ENCODE results near the gene TMEM184B.
A peak's percentile ranks its signal among the peaks of the same experiment; 100 is the strongest.

TMEM184B gene

GRCh38 chr22:38230108-38230825, 42.5 kb downstream of the TMEM184B start:
- DNase-seq (ENCODE audit: insufficient read length, low spot score), result no peak
- no peak for FAIRE-seq

- DNase-seq (ENCODE audit: insufficient read length, low spot score), result peak; percentile 22
- no peak for FAIRE-seq
These were observed 43.7 kb downstream of the TMEM184B start for GRCh38 chr22:38228873-38229740.

- FAIRE-seq (no peak), DNase-seq (ENCODE audit: insufficient read length, low spot score) (no peak)
These were observed 44.4 kb downstream of the TMEM184B start for GRCh38 chr22:38228326-38228872.

- no peak for DNase-seq (ENCODE audit: insufficient read length, low spot score)
- FAIRE-seq, result no peak
These were observed 45.8 kb downstream of the TMEM184B start for GRCh38 chr22:38226853-38227649.

- no peak for FAIRE-seq
- no peak for DNase-seq (ENCODE audit: insufficient read length, low spot score)
These were observed 49.4 kb downstream of the TMEM184B start for GRCh38 chr22:38223289-38223960.

- FAIRE-seq, result no peak
- no peak for DNase-seq (ENCODE audit: insufficient read length, low spot score)
These were observed 50.1 kb downstream of the TMEM184B start for GRCh38 chr22:38222797-38223119.

GRCh38 chr22:38221908-38222796, 50.7 kb downstream of the TMEM184B start:
- DNase-seq (ENCODE audit: insufficient read length, low spot score) (no peak), FAIRE-seq (no peak)

- DNase-seq (ENCODE audit: insufficient read length, low spot score) (no peak), FAIRE-seq (no peak)
These were observed 51.4 kb downstream of the TMEM184B start for GRCh38 chr22:38221407-38221806.

GRCh38 chr22:38220653-38221386, 52.0 kb downstream of the TMEM184B start:
- DNase-seq (ENCODE audit: insufficient read length, low spot score) (no peak), FAIRE-seq (no peak)

GRCh38 chr22:38220163-38220562, 52.6 kb downstream of the TMEM184B start:
- FAIRE-seq, result no peak
- DNase-seq (ENCODE audit: insufficient read length, low spot score), result no peak

- no peak for DNase-seq (ENCODE audit: insufficient read length, low spot score)
- FAIRE-seq, result no peak
These were observed 53.2 kb downstream of the TMEM184B start for GRCh38 chr22:38219632-38220031.

- FAIRE-seq, result peak; percentile 77
- DNase-seq (ENCODE audit: insufficient read length, low spot score), result peak; percentile 71
These were observed 53.9 kb downstream of the TMEM184B start for GRCh38 chr22:38218661-38219622.

- FAIRE-seq (no peak), DNase-seq (ENCODE audit: insufficient read length, low spot score) (no peak)
These were observed 57.4 kb downstream of the TMEM184B start for GRCh38 chr22:38215156-38216038.

GRCh38 chr22:38214302-38215056, 58.3 kb downstream of the TMEM184B start:
- DNase-seq (ENCODE audit: insufficient read length, low spot score), result no peak
- FAIRE-seq, result no peak

GRCh38 chr22:38213990-38214301, 58.9 kb downstream of the TMEM184B start:
- FAIRE-seq (no peak), DNase-seq (ENCODE audit: insufficient read length, low spot score) (no peak)

- FAIRE-seq (no peak), DNase-seq (ENCODE audit: insufficient read length, low spot score) (no peak)
These were observed 59.4 kb downstream of the TMEM184B start for GRCh38 chr22:38213319-38213989.
